Hematopoietic multipotent progenitor cell treated with erythropoietin and hydrocortisone succinate and interleukin-3 and kit ligand, for 6 days (in vitro differentiated cells): ENCODE measurements around the gene HOXA3.

Experiments used
- DNase-seq: peaks from one replicate; pipeline ENCODE4 v3.0.0-alpha.2; 2015

Gene HOXA3

DNA sequence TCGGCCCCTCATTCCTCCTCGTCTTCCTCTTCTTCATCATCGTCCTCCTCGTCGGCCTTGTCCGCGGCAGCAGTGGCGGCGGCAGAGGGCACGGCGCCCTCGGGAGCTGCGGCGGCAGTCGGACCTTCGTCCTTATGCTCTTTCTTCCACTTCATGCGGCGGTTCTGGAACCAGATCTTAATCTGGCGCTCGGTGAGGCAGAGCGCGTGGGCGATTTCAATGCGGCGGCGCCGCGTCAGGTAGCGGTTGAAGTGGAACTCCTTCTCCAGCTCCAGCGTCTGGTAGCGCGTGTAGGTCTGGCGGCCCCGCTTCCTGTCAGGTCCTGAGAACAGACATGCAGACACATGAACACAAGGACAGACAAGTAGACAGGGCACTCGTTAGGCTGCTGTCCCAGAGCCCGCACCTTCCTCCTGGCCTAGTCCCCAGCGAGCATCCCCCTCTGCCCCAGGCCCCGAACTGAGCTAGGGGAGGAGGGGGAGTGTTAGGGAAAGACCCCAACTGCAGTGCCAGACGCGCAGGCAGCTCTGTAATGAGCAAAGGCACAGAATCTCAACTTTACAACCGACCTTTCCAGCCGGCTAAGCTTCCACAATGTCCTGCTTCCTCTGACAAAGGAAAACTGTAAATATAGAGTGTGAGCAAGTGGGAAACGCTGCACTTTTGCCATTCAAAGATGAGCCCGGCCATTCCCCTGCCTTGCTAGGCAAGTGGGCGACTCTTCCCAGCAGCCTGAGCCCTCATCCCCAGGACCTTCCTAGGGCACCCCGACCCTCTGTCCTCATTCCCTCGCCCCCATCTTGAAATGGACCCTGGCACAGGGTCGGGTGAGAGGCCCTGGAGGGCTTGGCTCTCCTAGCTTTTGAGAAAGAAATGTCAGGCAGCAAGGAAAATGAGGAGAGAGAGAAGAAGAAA is 2.8 kb upstream of the HOXA3 start:
- DNase-seq: no peak

DNA sequence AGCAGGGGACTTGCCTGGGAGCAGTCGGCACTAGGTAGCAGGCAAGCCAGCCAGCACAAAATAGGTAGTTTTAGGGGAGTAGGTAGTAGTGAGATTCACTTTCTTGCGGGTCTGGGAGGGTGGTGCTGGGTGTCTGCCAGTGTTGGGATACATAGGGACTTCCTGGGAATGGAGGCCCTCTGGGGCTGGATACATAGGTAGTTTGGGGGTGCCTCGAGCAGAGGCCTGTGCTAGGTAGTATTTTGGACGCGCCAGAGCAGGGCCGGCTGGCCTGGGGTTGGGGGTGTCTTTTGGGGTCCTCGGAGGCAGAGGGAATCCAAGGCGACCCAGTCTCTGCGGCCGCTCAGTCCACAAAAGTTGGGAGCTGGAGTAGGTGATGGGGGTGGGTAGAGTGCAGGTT is 2.0 kb upstream of the HOXA3 start:
- DNase-seq: no peak

DNA sequence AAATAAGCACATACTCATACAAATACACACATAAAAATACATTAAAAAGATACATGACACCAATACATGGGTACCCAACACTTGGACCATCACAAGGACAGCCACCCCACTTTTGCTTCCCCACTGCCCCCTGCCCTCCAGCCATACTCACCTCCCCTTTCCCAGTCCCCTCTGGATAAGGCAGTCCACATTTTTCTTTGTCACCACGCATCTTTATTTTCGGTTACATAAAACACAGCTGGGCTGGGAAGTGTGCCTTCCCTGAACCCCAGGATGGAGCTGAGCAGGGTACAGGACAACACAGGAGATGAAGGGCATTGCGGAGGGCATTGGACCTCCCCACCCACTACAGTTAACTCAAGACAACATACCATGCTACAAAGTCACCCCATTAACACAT is 1.1 kb upstream of the HOXA3 start:
- DNase-seq: no peak

DNA sequence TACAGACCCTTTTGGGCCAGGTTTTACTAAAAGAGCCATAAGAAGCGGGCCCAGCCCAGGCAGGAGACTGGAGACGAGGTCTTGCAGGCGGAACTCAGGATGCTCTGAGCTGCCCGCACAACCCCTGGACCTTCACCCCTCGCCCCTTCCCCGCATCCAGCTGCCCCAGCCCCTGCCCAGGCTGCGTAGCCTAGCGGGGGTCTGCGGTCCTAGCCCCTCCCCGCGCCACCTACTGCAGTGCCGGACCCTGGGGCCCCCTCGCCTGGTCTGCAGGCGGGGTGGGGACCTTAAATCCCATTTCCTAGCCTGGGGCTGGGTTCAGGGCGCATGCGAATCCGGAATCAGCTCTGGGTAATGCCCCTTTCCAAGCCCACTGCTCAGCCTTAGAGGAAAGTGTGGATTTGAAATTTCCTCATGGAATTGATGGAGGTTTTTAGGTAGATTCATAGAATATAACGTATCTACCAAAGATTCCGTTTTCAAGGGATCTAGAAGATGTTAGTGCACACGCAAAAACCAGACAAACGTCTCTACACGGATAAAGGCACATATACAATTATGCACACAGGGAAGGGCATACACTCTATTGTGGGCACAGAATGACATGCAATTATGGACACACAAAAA is 546 bp upstream of the HOXA3 start:
- no peak for DNase-seq

DNA sequence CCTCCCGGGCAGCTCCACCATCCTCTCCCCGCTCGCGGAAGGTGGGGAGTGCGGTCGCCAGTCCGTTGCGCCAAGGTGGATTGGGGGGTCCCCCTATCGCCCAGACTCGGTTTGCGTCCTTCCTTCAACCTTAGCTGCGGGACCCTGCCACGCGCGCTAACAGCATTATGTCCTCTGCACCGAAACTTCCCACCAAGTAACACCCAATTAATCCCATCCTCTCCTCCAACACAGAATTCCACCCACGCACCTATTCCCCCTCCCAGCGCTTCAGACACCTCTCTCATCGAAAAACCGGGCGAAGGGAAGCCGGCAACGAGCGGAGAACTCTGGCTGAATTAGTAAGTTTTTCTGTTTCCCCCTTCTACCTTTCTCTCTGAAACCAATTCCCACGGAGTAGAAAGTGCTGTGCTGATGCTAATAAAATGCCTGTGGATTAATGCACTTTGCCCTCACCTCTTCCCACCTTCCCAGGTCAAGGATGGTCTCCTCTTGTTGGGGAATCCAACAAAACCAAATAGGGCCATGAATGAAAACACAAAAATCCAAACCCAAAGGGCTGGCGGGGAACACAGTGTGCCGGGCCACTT is 947 bp downstream of the HOXA3 start:
- no peak for DNase-seq

GRCh38 chr7:27150568-27151340 is 1.6 kb downstream of the HOXA3 start:
- peak; percentile 91 for DNase-seq

DNA sequence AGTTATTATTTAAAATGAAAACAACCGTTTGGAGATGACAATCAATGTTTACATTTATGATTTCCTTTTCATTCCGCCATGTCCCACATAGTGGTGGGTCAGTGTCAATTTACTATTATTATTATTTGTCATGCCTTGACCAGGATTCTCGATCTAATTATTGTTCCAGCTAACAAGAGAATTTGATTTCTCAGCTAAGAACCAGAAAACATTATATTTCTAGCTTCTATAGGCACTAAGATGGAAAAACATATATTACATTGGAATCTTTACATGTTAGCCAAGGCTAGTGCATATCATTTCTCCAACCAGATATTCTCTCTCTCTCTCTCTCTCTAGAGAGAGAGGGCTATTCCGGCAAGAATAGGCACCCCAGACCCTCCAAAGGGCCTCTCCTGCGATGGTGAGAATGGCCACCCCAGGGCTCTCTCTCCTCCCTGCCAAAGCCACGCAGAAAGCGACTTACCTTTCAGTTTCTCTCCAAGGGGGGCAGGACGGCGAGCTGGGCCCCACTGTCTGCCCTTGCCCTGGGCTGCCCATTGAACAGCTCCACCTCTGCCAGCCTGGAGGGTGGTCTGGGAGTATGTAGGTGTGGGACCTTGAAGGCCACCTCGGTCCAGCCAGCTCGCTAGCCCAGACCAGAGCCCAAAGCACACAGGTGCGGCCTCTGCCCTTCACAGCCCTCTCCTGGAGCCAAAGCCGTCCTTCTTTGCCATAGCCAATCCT is 2.4 kb downstream of the HOXA3 start:
- no peak for DNase-seq

- DNase-seq: no peak
Observed at GRCh38 chr7:27148756-27149641, 3.4 kb downstream of the HOXA3 start.

GRCh38 chr7:27148031-27148755 is 4.2 kb downstream of the HOXA3 start:
- DNase-seq: no peak

GRCh38 chr7:27147199-27148030 is 5.0 kb downstream of the HOXA3 start, which contains the start of gene HOXA6:
HOXA6 (minus strand) TSS chr7:27147774; CDS start chr7:27147749, 25 bp downstream.
- no peak for DNase-seq

DNA sequence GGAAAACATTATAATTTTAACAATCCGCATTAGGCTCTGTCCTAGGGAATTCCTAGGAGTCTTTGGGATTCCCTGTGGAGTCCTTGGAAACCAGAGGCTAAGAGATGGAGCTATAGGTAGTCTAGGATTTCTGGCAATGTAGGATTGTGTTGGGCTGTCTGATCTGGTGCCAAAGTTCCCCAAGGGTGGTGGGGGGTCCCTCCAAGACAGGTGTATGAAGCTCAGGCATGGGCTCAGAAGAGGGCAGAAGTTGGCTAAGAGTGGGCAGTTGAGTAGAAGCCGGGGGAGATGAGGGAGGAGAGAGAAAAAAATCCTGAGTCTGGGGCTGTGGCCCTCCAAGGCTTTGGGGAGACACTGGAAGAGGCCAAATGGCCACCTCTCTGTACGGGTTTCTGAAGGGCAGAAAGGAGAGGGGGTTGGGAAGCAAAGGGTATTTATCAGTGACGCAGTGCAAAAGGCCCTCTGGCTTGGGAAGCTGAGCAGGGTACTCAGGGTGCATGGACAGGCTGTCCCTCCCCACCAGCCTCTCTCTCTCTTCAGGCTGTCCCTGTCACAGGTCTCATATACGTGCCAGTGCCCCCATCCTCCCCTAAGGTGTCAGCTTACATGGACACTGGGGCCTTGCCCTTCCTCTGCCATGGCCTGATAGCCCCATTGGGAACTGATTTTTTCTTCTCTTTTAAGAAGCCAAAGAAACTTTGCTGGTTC is 5.7 kb downstream of the HOXA3 start:
- DNase-seq: no peak

DNA sequence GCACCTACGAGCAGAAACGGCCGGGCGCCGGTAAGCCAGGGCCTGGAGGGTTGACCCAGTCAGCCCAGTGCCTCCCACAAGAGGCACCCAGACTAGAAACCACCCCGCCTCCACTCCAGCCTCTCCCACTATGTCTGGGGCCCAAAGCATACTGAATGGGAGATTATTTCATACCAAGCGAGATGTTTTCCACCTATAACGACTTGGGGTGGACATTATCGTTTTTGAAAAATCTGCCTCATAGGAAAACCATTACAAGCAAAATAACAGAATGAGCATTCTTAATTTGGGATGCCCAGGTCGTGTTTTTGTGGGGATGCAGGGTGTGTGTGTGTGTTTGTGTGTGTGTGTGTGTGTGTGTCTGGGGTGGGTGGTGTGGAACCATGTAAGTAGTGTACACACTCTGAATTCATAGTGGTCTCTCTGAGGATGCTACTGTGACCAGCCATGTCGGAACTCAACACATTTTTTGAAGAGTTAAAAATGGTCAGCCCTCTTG is 6.4 kb downstream of the HOXA3 start:
- DNase-seq: no peak

GRCh38 chr7:27145165-27145913 is 7.0 kb downstream of the HOXA3 start:
- DNase-seq: no peak

DNA sequence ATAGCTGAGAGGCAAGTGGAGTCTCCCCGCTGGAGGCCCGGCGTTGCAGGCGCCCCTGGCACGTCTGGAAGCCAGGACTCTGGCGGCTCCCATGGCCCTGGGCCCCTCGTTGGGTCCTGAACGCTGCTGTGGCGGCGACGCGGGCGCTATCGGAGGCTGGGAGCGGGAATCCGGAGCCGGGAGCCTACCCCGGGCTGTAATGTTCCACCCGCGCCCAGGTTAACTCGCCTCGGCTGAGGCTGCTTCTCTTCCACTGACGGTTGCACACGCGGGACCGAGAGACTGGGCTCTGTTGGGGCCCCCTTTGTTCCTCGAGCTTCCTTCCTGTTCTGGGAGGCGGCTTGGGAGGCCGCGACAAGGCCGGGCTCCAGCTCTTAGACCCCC is 7.6 kb downstream of the HOXA3 start:
- no peak for DNase-seq

- DNase-seq: no peak
Observed at GRCh38 chr7:27143950-27144780, 8.2 kb downstream of the HOXA3 start.

GRCh38 chr7:27143023-27143949 is 9.1 kb downstream of the HOXA3 start, which contains the start of gene HOXA5:
HOXA5 (minus strand) TSS chr7:27143681; CDS start chr7:27143607, 74 bp downstream.
- peak; percentile 73 for DNase-seq
